ENCODE data around the gene SENP1.

GRCh38 chr12:48019639-48020265, 86.1 kb downstream of the SENP1 start:
- TF ChIP-seq ZNF274 (IDR thresholded peaks at IDR 0.05; ENCODE audit: low read depth, low read length) = no peak
- no peak for TF ChIP-seq YY1 (IDR thresholded peaks at IDR 0.05; ENCODE audit: insufficient read depth, insufficient read length)

Measured in NT2/D1 (cell line).